B cell (primary cell): Measurements from ENCODE around the gene SIPA1L3. TPM values are rescaled to one million over a fixed set of nuclear protein-coding genes. Genes with fewer than 3 reads are reported as not detected.

Experiments used
- ATAC-seq: fragments of 200-7000 bp; cut with Tn5 transposase; one replicate; pipeline ENCODE4 v1.10.0; 2021; ENCODE audit warnings: low read depth, mild to moderate bottlenecking, moderate number of reproducible peaks, moderate library complexity
- CTCF ChIA-PET: fragments of 350-600 bp; sonication (Branson Sonifier 250); formaldehyde crosslinking; loops from one replicate; lab custom pipeline; 2021; ENCODE audit warnings: antibody characterized with exemption, inconsistent platforms; lab: Charles Lee
- POLR2A ChIA-PET: fragments of 350-600 bp; sonication (Branson Sonifier 250); formaldehyde crosslinking; loops from one replicate; lab custom pipeline; 2021; ENCODE audit warnings: antibody characterized with exemption; lab: Charles Lee
- DNase-seq: peaks from one replicate; pipeline ENCODE4 v3.0.0; 2013
- H2AFZ ChIP-seq: 2 replicates; pipeline ENCODE4 v1.6.1; 2012; ENCODE audit warnings: mild to moderate bottlenecking, low read depth, low read length; ENCODE audit not compliant: insufficient read depth, poor library complexity, severe bottlenecking
- H3K27ac ChIP-seq, 2 donors: 1 replicate in 1 of 2; 2 replicates in 1 of 2; pipeline ENCODE4 v1.5.1; 2012 to 2013; ENCODE audit warnings: low read length in 2 of 2, mild to moderate bottlenecking in 2 of 2, moderate library complexity in 1 of 2
- H3K27me3 ChIP-seq, 4 experiments: fragments of 200-600 bp in 1 of 4; sonication (generic) in 1 of 4; replicated peaks in 1 of 4; 1 replicate in 2 of 4; 2 replicates in 2 of 4; pipeline versions ENCODE4 v1.6.1 to v1.7.0; 2013 to 2016; ENCODE audit warnings: low read length in 3 of 4, mild to moderate bottlenecking in 2 of 4, mixed read lengths in 1 of 4, moderate library complexity in 1 of 4; ENCODE audit not compliant: insufficient read depth in 4 of 4, control insufficient read depth in 3 of 4; ENCODE audit errors: control extremely low read depth in 1 of 4
- H3K36me3 ChIP-seq, 2 experiments: replicated peaks in 1 of 2; 1 replicate in 1 of 2; 2 replicates in 1 of 2; pipeline versions ENCODE4 v1.6.1 to v1.7.1; 2013; ENCODE audit warnings: low read length in 1 of 2; ENCODE audit not compliant: insufficient read depth in 2 of 2, control insufficient read depth in 1 of 2; ENCODE audit errors: control extremely low read depth in 1 of 2, extremely low read depth in 1 of 2
- H3K4me1 ChIP-seq, 2 donors: fragments of 200-600 bp in 1 of 2; sonication (generic) in 1 of 2; 1 replicate in 1 of 2; 2 replicates in 1 of 2; pipeline versions ENCODE4 v1.5.1 to v1.6.1; 2013 to 2017; ENCODE audit warnings: low read length in 2 of 2; ENCODE audit not compliant: control insufficient read depth in 2 of 2, insufficient read depth in 2 of 2
- H3K4me2 ChIP-seq: replicated peaks from 2 replicates; pipeline ENCODE3; 2012; ENCODE audit warnings: mild to moderate bottlenecking, low read depth, low read length; ENCODE audit not compliant: poor library complexity, severe bottlenecking
- H3K4me3 ChIP-seq, 5 experiments: fragments of 200-600 bp in 1 of 5; sonication (generic) in 1 of 5; 1 replicate in 3 of 5; 2 replicates in 2 of 5; pipeline versions ENCODE4 v1.5.1 to v1.7.0; 2011 to 2016; ENCODE audit warnings: low read length in 4 of 5, mild to moderate bottlenecking in 4 of 5, low read depth in 2 of 5, control low read depth in 1 of 5, moderate library complexity in 1 of 5; ENCODE audit not compliant: insufficient read depth in 1 of 5; ENCODE audit errors: control extremely low read depth in 1 of 5, extremely low read depth in 1 of 5
- H3K79me2 ChIP-seq: fragments of 200-600 bp; sonication (generic); one replicate; pipeline ENCODE4 v1.6.0; 2016; ENCODE audit warnings: low read length; ENCODE audit not compliant: control insufficient read depth, insufficient read depth
- H3K9ac ChIP-seq: fragments of 200-600 bp; sonication (generic); 2 replicates; pipeline ENCODE4 v1.6.1; 2017; ENCODE audit warnings: mild to moderate bottlenecking, low read length, moderate library complexity
- H3K9me3 ChIP-seq, 3 donors: one replicate each; pipeline versions ENCODE4 v1.6.1 to v1.7.1; 2013; ENCODE audit warnings: low read length in 2 of 3; ENCODE audit not compliant: control insufficient read depth in 2 of 3, insufficient read depth in 1 of 3; ENCODE audit errors: control extremely low read depth in 1 of 3
- H4K20me1 ChIP-seq: 2 replicates; pipeline ENCODE4 v1.6.0; 2012; ENCODE audit warnings: mild to moderate bottlenecking, low read length; ENCODE audit not compliant: insufficient read depth, control insufficient read depth, poor library complexity, severe bottlenecking
- H3K27ac Mint-ChIP-seq: one replicate; pipeline ENCODE4 v1.8.0; 2021; ENCODE audit warnings: mixed read lengths
- H3K27me3 Mint-ChIP-seq: one replicate; pipeline ENCODE4 v1.8.0; 2021; ENCODE audit warnings: mixed read lengths
- H3K4me1 Mint-ChIP-seq: one replicate; pipeline ENCODE4 v1.8.0; 2021; ENCODE audit warnings: mixed read lengths
- H3K4me3 Mint-ChIP-seq: one replicate; pipeline ENCODE4 v1.8.0; 2021; ENCODE audit warnings: mixed read lengths
- H3K9me3 Mint-ChIP-seq: one replicate; pipeline ENCODE4 v1.8.0; 2022; ENCODE audit warnings: mixed read lengths; ENCODE audit not compliant: insufficient read depth
- EZH2 ChIP-seq: IDR thresholded peaks from 2 replicates; pipeline ENCODE4 v1.6.1; 2012; ENCODE audit warnings: borderline replicate concordance, low read depth, mild to moderate bottlenecking, moderate library complexity, low read length; ENCODE audit not compliant: insufficient read depth, poor library complexity, severe bottlenecking
- WGBS: methylation state at CpG from one replicate; pipeline ENCODE4 v1.1.5; 2013; ENCODE audit warnings: missing lambda C conversion rate; ENCODE audit not compliant: insufficient coverage; 5-methylcytosine and 5-hydroxymethylcytosine counted together
- intact Hi-C: fragments of 100-400 bp; cut with micrococcal nuclease; formaldehyde crosslinking; loops from one replicate; pipeline ENCODE4 v1.10.0; 2022
- polyA plus RNA-seq: library from polyadenylated mRNA; depleted of rRNA; stranded (reverse); fragments of >200 nt; gene quantifications from 2 replicates; pipeline ENCODE4 v1.2.3, GENCODE V29; 2012
- total RNA-seq, 2 donors: library from RNA; stranded (reverse); fragments of 120-200 nt in 1 of 2; gene quantifications; 1 replicate in 1 of 2; 2 replicates in 1 of 2; pipeline versions ENCODE4 v1.2.3 to v1.2.4, GENCODE V29; 2013 to 2022
- TF ChIP-seq, protein P1 (sequence below): fragments of 200-600 bp; IDR thresholded peaks from one replicate; pipeline ENCODE4 v1.8.0; 2022; ENCODE audit warnings: antibody characterized with exemption, mild to moderate bottlenecking

The SIPA1L3 gene
- total and polyA plus RNA-seq, 2 donors (not counting 1 experiment from before 2014, with no cell fraction given): 48.3 to 295 TPM

DNA sequence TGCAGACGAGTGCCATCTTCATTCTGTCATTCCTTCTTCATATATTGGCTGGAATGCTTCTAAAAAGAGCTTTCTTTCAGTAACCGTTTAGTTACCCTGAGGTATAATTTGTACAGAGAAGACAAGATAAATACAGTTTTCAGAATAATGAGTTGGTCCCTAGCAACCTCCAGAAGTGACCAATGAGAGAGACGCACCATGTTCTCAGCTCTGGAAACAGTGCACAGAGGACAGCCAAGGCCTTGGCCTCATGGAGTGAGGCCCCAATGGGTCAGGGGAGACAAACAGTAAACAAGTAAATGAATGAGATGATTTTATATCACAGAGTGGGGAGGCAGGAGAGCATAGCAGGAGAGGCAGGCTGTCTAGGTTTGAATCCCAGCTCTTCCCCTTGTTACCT, 226.3 kb downstream of the SIPA1L3 start:
- CTCF ChIA-PET: interaction anchor here (2.0 to 3.6 kb wide), 4 partner anchors 9 to 234 kb away, joined by 6 to 21 read pairs (median 9); partner anchors contain the start of genes SIPA1L3 and WDR87
- no peak overlapping the region for H3K4me3 Mint-ChIP-seq
- WGBS: 93% methylated on average over 3 of the region's 3 CpGs

DNA sequence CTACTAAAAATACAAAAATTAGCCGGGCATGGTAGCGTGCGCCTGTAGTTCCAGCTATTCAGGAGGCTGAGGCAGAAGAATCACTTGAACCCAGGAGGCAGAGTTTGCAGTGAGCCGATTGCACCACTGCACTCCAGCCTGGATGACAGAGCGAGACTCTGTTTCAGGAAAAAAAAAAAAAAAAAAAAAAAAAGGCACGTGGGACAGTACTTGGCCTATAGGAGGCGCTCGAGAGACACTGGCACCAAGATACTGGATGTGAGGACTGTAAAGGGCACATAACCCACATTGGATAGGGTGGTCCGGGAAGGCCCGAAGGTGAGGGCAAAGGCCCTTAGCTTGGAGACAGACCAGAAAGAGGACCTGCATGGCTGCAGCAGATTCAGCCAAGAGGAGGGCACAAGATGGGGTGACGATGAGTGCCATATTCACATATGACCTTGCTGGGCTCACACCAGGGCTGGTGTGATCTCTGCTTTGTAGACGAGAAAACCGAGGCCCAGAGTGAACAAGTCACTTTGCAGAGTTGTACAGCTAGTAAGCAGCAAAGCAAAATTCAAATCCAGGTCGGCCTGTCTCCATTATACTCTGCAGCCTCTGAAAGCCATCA, 227.6 kb downstream of the SIPA1L3 start:
- TF ChIP-seq, protein P1, sequence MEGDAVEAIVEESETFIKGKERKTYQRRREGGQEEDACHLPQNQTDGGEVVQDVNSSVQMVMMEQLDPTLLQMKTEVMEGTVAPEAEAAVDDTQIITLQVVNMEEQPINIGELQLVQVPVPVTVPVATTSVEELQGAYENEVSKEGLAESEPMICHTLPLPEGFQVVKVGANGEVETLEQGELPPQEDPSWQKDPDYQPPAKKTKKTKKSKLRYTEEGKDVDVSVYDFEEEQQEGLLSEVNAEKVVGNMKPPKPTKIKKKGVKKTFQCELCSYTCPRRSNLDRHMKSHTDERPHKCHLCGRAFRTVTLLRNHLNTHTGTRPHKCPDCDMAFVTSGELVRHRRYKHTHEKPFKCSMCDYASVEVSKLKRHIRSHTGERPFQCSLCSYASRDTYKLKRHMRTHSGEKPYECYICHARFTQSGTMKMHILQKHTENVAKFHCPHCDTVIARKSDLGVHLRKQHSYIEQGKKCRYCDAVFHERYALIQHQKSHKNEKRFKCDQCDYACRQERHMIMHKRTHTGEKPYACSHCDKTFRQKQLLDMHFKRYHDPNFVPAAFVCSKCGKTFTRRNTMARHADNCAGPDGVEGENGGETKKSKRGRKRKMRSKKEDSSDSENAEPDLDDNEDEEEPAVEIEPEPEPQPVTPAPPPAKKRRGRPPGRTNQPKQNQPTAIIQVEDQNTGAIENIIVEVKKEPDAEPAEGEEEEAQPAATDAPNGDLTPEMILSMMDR: peak; percentile 75
- no peak for TF ChIP-seq EZH2
- ATAC-seq (no peak), DNase-seq (peak; percentile 64)
- H3K36me3 ChIP-seq: peaks cover 0 to 55% of the 10 kb centered on the region in 2 experiments
- no peak overlapping the region for H3K4me3 ChIP-seq
- no peak overlapping the region for H2AFZ ChIP-seq
- ChIA-PET POLR2A (no interaction called here), CTCF (interaction anchor here (0.7 to 3.6 kb wide), 8 partner anchors 18 to 354 kb away, joined by 3 to 21 read pairs (median 4); partner anchors contain the start of genes SIPA1L3 and WDR87)
- H3K27me3 ChIP-seq: no peaks in the 10 kb centered on the region
- no peaks in the 10 kb centered on the region for H3K4me1 ChIP-seq
- Mint-ChIP-seq H3K4me1 (no peaks in the 10 kb centered on the region), H3K27me3 (no peaks in the 10 kb centered on the region), H3K27ac (peak overlapping the region; percentile 41), H3K4me3 (no peak overlapping the region), H3K9me3 (no peaks in the 10 kb centered on the region)
- intact Hi-C loops: loop anchor here (1.0 kb wide), 1 partner anchor 232 kb away; no protein-coding TSS in a partner anchor
- 91% methylated on average over 12 of the region's 14 CpGs for WGBS
- no peaks in the 10 kb centered on the region for H3K9me3 ChIP-seq
- H4K20me1 ChIP-seq: peaks cover 41% of the 10 kb centered on the region
- H3K9ac ChIP-seq: no peak overlapping the region
- no peak overlapping the region for H3K4me2 ChIP-seq
- H3K27ac ChIP-seq: no peak overlapping the region
- H3K79me2 ChIP-seq: peaks cover 33% of the 10 kb centered on the region

More for the DNA sequence above, 226.3 kb downstream of the SIPA1L3 start:
- no peaks in the 10 kb centered on the region for H3K4me1 ChIP-seq
- TF ChIP-seq, protein P1: no peak
- no peak for TF ChIP-seq EZH2
- H3K79me2 ChIP-seq: peaks cover 33% of the 10 kb centered on the region
- no peak overlapping the region for H3K4me3 ChIP-seq
- Mint-ChIP-seq H3K27ac (no peak overlapping the region), H3K4me1 (no peaks in the 10 kb centered on the region), H3K9me3 (no peaks in the 10 kb centered on the region), H3K27me3 (no peaks in the 10 kb centered on the region)
- no peak overlapping the region for H3K9ac ChIP-seq
- H4K20me1 ChIP-seq: peaks cover 41% of the 10 kb centered on the region
- DNase-seq: no peak
- H2AFZ ChIP-seq: no peak overlapping the region
- POLR2A ChIA-PET: interaction anchor here (0.6 kb wide), 1 partner anchor 65 kb away, joined by 10 read pairs; no protein-coding TSS in a partner anchor
- intact Hi-C loops: no loop called here
- no peaks in the 10 kb centered on the region for H3K9me3 ChIP-seq
- H3K36me3 ChIP-seq: peaks cover 0 to 50% of the 10 kb centered on the region in 2 experiments
- no peak for ATAC-seq
- H3K27me3 ChIP-seq: no peaks in the 10 kb centered on the region
- H3K4me2 ChIP-seq: no peak overlapping the region
- H3K27ac ChIP-seq: no peak overlapping the region
